IPS-15b (cell line): ENCODE data around the gene BLTP2.
A peak's percentile ranks its signal among the peaks of the same experiment; 100 is the strongest.

Source experiments
- H3K27me3 ChIP-seq: one replicate; pipeline ENCODE4 v1.6.1; 2013; ENCODE audit warnings: low read length; ENCODE audit not compliant: control insufficient read depth, insufficient read depth
- H3K36me3 ChIP-seq: one replicate; pipeline ENCODE4 v1.6.1; 2013; ENCODE audit warnings: low read length; ENCODE audit not compliant: control insufficient read depth, insufficient read depth
- H3K4me1 ChIP-seq: one replicate; pipeline ENCODE4 v1.6.1; 2013; ENCODE audit warnings: mild to moderate bottlenecking, low read length; ENCODE audit not compliant: control insufficient read depth, insufficient read depth
- H3K4me3 ChIP-seq: one replicate; pipeline ENCODE4 v1.5.1; 2013; ENCODE audit warnings: low read depth, low read length
- H3K9ac ChIP-seq: one replicate; pipeline ENCODE4 v1.6.1; 2013; ENCODE audit warnings: low read depth, mild to moderate bottlenecking, low read length
- H3K9me3 ChIP-seq: one replicate; pipeline ENCODE4 v1.6.1; 2013; ENCODE audit warnings: mild to moderate bottlenecking, low read length; ENCODE audit not compliant: control insufficient read depth, insufficient read depth

BLTP2 gene

DNA sequence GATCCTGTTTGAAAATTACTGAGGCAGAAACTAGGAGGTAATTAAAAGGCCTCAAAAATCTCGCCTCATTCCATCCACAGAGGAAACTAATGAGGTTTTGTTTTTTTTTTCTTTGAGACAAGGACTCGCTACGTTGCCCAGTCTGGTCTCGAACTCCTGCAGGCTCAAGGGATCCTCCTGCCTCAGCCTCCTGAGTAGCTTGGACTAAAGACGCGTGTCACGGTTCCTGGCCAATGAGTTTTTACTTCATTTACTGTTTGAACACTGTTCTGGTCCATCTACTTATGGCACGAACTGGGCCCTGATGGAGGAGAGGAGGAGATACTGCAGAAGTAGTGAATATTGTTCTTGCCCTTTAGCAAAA lies 600 bp upstream of the BLTP2 start:
- Histone ChIP-seq H3K9ac (peak overlapping the region; percentile 70), H3K27me3 (no peaks in the 10 kb centered on the region), H3K4me3 (peak overlapping the region; percentile 84), H3K9me3 (no peaks in the 10 kb centered on the region), H3K4me1 (peaks cover 3% of the 10 kb centered on the region), H3K36me3 (peaks cover 19% of the 10 kb centered on the region)

DNA sequence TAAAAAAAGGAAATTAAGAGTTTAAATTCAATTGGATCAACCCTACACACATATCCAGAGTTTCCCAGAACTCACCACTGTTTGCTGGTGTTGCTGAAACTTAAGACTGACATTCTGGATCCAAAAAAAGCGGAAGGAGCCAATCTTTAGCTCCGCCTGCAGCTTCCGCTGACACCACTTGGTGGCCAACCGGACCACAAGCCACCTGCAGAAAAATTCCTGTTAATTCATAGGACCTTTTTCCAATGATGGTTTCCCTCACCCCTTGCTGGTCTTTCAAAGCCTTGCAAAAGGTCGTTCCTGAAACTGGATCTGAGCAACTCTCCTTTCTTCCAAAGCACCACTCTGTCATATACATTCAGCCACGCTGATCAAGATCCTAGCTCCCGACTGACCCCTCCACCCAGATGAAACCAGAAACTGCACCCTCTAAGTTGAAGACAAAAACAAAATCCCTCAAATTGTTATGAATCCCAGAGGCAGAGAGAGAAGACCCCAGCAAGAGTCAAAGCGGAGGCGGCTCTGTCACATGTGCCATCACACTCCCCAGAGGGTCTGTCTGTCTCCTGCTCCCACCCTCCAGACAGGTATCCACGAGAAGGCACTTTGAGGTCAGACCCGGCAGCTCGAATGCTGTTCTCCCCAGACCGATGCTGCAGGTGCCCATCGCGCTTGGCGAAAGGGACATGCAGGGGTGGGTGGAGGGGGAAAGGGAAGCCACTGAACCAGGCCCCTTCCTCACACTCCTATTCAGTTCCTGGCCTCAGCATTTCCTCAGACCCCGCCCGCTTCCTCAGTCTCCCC lies 773 bp downstream of the BLTP2 start:
- Histone ChIP-seq H3K9ac (peak overlapping the region; percentile 67), H3K4me1 (peaks cover 3% of the 10 kb centered on the region), H3K9me3 (no peaks in the 10 kb centered on the region), H3K36me3 (peaks cover 26% of the 10 kb centered on the region), H3K27me3 (no peaks in the 10 kb centered on the region), H3K4me3 (peak overlapping the region; percentile 95)

DNA sequence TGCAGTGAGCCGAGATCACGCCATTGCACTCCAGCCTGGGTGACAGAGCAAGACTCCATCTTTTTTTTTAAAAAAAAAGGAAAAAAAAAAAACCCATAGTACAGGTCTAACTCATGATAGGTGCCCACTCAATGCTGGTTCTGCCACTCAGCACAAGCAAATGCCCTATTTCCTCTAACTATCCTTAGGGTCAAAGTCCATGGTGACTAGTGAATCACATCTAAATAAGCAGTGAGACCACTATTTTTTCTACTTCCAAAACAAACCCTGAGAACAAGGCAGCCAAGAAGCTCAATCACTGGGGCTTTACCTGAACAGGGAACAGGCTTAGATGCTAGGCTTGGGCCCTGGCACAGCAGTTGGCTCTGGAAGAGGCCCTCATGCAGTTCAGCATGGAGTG lies 3.4 kb downstream of the BLTP2 start:
- no peaks in the 10 kb centered on the region for H3K9me3 ChIP-seq
- peaks cover 3% of the 10 kb centered on the region for H3K4me1 ChIP-seq
- H3K36me3 ChIP-seq, result peaks cover 43% of the 10 kb centered on the region
- no peak overlapping the region for H3K4me3 ChIP-seq
- H3K9ac ChIP-seq, result no peak overlapping the region
- H3K27me3 ChIP-seq, result no peaks in the 10 kb centered on the region

DNA sequence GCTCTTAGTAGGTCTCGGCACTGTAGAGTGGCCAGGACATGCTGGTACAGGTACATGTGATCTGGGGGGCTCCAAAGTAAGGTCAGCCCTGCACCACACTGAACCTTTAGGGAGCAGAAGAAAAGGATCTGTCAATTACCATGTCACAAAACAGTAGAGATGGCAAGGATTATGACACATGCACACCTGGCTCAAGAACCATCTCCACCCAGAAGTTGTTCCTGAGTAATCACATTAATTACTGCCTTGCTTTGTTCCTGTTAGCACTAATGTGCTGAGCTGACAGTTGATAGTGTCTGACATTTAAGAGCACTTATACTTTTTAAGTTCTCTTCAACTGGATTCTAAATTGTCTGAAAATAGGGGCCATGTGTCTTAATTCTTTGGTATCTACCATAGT lies 9.5 kb downstream of the BLTP2 start:
- H3K27me3 ChIP-seq, result no peaks in the 10 kb centered on the region
- no peaks in the 10 kb centered on the region for H3K9me3 ChIP-seq
- no peak overlapping the region for H3K4me3 ChIP-seq
- H3K4me1 ChIP-seq, result no peaks in the 10 kb centered on the region
- peaks cover 78% of the 10 kb centered on the region for H3K36me3 ChIP-seq
- H3K9ac ChIP-seq, result no peak overlapping the region

DNA sequence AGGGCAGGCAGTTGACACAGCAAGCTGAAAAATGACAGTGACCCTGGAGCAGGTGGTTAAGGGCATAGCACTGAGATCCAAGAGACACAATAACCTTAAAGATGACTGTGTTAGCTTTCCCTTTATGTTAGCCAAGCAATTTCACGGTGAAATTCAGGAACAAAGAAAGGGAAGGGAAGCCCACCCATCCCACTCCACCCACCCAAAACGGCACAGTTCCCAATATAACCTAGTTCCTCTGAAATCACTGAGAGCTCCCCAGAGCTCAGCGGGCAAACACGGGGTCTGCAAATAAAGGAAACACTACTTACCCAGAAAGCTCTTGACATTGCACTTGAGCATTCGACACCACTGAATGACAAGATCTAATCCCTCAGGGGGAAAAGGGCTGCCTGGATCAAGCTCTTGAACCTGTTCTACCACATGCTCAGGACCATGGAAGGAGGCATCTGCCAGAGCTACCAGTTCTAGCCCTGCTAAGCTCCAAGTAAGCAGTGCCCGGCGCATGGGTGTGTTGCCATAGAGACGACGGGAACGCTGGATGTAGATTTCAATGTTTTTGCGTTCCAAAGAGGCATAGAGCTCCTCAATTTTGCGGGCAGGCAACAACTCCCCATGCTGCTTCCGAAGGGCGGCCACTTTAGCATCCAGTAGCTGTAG lies 10.6 kb downstream of the BLTP2 start:
- Histone ChIP-seq H3K4me3 (no peak overlapping the region), H3K9ac (no peak overlapping the region), H3K36me3 (peaks cover 80% of the 10 kb centered on the region), H3K27me3 (no peaks in the 10 kb centered on the region), H3K4me1 (no peaks in the 10 kb centered on the region), H3K9me3 (no peaks in the 10 kb centered on the region)

DNA sequence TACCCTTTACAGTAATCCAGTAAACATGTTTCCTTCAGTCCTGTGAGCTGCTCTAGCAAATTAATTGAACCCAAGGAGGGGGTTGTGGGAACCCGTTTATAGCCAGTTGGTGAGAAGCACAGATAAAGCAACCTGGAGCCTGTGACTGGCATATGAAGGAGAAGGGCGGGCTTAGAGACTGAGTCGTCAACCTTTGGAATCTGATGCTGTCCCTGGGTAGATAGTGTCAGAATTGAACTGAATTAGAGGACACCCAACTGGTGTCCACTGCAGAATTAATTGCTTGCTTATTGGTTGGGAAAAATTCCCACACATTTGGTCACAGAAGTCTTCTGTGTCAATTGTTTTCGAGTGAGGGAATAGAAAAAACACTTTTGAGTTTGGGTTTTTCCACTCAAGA lies 18.1 kb downstream of the BLTP2 start:
- H3K9me3 ChIP-seq, result no peaks in the 10 kb centered on the region
- no peaks in the 10 kb centered on the region for H3K4me1 ChIP-seq
- no peak overlapping the region for H3K4me3 ChIP-seq
- H3K27me3 ChIP-seq, result no peaks in the 10 kb centered on the region
- peaks cover 44% of the 10 kb centered on the region for H3K36me3 ChIP-seq
- no peak overlapping the region for H3K9ac ChIP-seq

DNA sequence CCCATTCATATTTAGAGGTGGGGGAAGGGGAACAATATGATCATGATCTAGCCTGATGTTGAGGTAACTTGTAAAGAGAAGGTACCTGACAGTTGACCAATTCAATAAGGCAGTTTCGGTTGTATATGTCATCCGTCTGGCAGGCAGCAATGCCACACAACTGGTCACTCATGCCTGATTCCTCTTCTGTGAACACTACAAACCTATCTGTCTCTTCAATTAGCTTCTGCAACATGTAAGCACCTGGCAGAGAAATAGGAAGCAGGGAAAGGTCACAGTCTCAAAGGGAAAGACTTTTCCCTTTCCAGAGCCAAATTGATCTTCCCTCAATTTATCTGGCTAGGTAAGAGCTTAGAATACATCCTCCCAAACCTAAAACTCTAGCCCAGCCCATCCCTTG lies 20.8 kb downstream of the BLTP2 start:
- Histone ChIP-seq H3K4me1 (no peaks in the 10 kb centered on the region), H3K27me3 (no peaks in the 10 kb centered on the region), H3K36me3 (peaks cover 43% of the 10 kb centered on the region)

DNA sequence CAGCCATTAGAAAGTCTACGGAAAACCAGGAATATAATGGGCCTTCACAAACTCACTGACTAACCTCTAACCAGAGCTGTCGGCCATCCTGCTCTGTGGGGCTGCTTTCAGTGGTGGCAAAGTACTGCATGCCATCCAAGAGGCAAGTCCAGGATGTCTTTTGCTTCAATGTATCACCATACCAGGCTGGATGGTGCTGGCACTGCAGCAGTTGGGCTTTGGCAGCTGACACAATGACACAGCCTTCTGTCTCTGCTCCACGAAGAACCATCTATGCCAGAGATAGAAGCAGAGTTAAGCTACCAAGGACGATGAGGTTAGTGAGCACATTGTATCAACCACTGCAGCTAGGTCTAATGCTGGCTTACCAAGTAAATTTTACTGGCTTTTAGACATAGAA lies 21.3 kb downstream of the BLTP2 start:
- Histone ChIP-seq H3K9me3 (no peaks in the 10 kb centered on the region), H3K4me3 (no peak overlapping the region), H3K27me3 (no peaks in the 10 kb centered on the region), H3K4me1 (no peaks in the 10 kb centered on the region), H3K36me3 (peaks cover 48% of the 10 kb centered on the region), H3K9ac (no peak overlapping the region)

More for the DNA sequence above, 20.8 kb downstream of the BLTP2 start:
- no peak overlapping the region for H3K4me3 ChIP-seq
- H3K9me3 ChIP-seq, result no peaks in the 10 kb centered on the region
- no peak overlapping the region for H3K9ac ChIP-seq

DNA sequence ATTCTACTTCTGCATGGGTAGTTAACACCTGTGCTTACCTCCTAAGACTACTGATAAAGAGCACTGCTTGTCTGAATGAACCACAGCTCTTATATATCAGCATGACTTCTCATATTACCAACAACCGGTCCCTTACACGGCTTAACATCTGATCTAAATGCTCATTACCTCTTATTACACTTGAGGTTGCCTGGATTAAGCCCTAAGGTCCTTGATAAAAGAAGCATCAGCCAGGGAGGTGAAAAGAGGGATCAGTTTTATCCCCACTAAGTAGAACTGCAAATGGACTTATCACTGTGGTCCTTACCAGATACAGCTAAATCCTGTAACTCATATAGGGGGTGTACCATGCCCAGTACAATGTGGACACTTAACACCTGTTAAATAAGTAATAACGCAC lies 22.8 kb downstream of the BLTP2 start:
- Histone ChIP-seq H3K4me1 (no peaks in the 10 kb centered on the region), H3K9ac (no peak overlapping the region), H3K4me3 (no peak overlapping the region), H3K9me3 (no peaks in the 10 kb centered on the region), H3K36me3 (peaks cover 47% of the 10 kb centered on the region), H3K27me3 (no peaks in the 10 kb centered on the region)

DNA sequence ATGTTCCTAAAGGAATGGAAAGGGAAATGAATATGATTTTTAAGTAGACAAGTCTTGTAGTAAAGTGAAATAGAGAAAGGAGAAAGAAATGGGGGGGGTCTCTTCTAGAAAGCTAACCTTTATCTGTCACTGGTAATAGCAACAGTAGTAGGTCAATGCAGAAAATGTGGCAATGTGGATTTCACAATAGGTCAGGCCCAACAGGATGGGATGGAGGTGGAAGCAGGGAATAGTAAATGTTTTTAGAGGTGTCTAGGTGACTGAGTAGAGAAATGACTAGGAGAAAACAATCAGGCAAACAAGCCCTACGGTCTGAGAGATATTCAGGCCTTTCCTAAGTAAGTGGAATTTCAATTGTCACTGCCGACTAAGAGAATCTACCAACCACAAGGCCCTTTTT lies 24.9 kb downstream of the BLTP2 start:
- Histone ChIP-seq H3K4me3 (no peak overlapping the region), H3K9ac (no peak overlapping the region), H3K27me3 (no peaks in the 10 kb centered on the region), H3K36me3 (peaks cover 69% of the 10 kb centered on the region), H3K4me1 (no peaks in the 10 kb centered on the region), H3K9me3 (no peaks in the 10 kb centered on the region)

DNA sequence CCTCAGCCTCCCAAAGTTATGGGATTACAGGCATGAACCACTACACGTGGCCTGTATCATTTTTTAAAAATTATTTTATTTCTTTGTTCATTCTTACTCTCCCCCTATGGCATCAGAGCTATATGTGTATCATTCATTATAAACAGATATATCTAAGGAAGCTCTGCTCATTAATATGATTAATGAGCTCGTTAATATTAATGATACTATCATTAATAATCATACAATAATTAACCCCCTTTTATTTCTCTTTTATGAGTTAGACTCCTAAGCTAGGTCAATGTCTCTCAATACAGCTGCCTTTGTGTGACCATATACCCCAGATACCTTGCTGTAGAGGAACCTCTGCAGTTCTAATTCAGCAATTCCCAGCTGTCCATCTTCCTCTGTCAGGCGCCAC lies 26.5 kb downstream of the BLTP2 start:
- Histone ChIP-seq H3K36me3 (peaks cover 63% of the 10 kb centered on the region), H3K27me3 (no peaks in the 10 kb centered on the region), H3K9me3 (no peaks in the 10 kb centered on the region), H3K9ac (no peak overlapping the region), H3K4me3 (no peak overlapping the region), H3K4me1 (no peaks in the 10 kb centered on the region)

DNA sequence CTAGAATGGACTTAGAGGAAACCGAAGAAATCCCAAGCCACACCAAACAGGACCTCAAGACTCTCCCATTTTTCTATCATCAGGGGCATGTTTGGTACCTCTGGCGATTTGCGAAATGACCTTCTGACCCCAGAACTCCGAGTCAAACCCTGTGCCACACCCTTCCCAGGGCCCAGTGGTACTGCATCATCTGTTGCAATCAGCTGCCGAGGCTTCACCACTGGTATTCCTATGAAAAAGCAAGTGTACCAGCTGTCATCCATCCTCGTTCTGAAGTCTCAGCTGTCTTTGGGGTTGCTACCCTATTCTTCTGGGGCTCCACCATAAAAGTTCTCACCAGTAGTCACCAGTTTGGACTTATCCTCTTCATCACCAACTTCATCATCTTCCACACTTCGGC lies 28.7 kb downstream of the BLTP2 start:
- Histone ChIP-seq H3K9ac (no peak overlapping the region), H3K36me3 (peaks cover 69% of the 10 kb centered on the region), H3K27me3 (no peaks in the 10 kb centered on the region), H3K4me1 (no peaks in the 10 kb centered on the region), H3K9me3 (no peaks in the 10 kb centered on the region), H3K4me3 (no peak overlapping the region)
